Testis (tissue), 3 donors: ENCODE measurements around the gene PLEKHM1. TPM values are rescaled to one million over a fixed set of nuclear protein-coding genes. Genes with fewer than 3 reads are reported as not detected.

Source experiments
- DNase-seq: peaks from one replicate; pipeline ENCODE4 v3.0.0-alpha.2; 2019
- H3K27ac ChIP-seq, 2 donors: fragments of 200-600 bp; sonication (generic); one replicate each; pipeline ENCODE4 v1.5.1; 2019
- H3K27me3 ChIP-seq: fragments of 200-600 bp; sonication (generic); one replicate; pipeline ENCODE4 v1.5.1; 2019
- H3K36me3 ChIP-seq: fragments of 200-600 bp; sonication (generic); one replicate; pipeline ENCODE4 v1.5.1; 2017; ENCODE audit warnings: low read depth; ENCODE audit errors: missing control alignments
- H3K4me1 ChIP-seq: fragments of 200-600 bp; sonication (generic); one replicate; pipeline ENCODE4 v1.5.1; 2019
- H3K4me3 ChIP-seq, 2 donors: fragments of 200-600 bp; sonication (generic); one replicate each; pipeline ENCODE4 v1.5.1; 2017 to 2019
- H3K9me3 ChIP-seq: fragments of 200-600 bp; sonication (generic); one replicate; pipeline ENCODE4 v1.5.1; 2017
- POLR2A ChIP-seq: fragments of 450-650 bp; IDR thresholded peaks from one replicate; pipeline ENCODE4 v1.6.1; 2017; ENCODE audit warnings: antibody characterized with exemption, mild to moderate bottlenecking, moderate library complexity
- WGBS, 2 donors: methylation state at CpG; one replicate each; pipeline ENCODE4 v1.1.5; 2018; 5-methylcytosine and 5-hydroxymethylcytosine counted together
- intact Hi-C: fragments of 100-400 bp; cut with DNase I; formaldehyde crosslinking; loops from one replicate; pipeline ENCODE4 v1.15.1; 2023; ENCODE audit warnings: low total_unique reads
- polyA plus RNA-seq: library from polyadenylated mRNA; stranded (reverse); fragments of 350-450 nt; fragmentation: Illumina TruSeq; extraction: RNeasy Lipid Tissue Mini Kit (QIAGEN cat#74804); gene quantifications from one replicate; pipeline ENCODE4 v1.2.3, GENCODE V29; 2014; ENCODE audit warnings: low read depth, low replicate concordance; ENCODE audit not compliant: insufficient read depth
- total RNA-seq, 2 donors: library from RNA; depleted of rRNA; stranded (reverse); fragments of >200 nt; gene quantifications; one replicate each; pipeline ENCODE4 v1.2.3, GENCODE V29; 2016
- TF ChIP-seq, protein P1 (sequence below), 3 experiments: fragments of 450-650 bp in 2 of 3; fragments of 200-600 bp in 1 of 3; sonication (generic) in 1 of 3; IDR thresholded peaks; one replicate each; pipeline ENCODE4 v1.5.1; 2016 to 2019; ENCODE audit warnings: antibody characterized with exemption in 3 of 3, mild to moderate bottlenecking in 2 of 3, moderate library complexity in 1 of 3

The PLEKHM1 gene
- total and polyA plus RNA-seq, 3 donors from 2014 or later = 17.8 to 39.1 (median 31.8) TPM

DNA sequence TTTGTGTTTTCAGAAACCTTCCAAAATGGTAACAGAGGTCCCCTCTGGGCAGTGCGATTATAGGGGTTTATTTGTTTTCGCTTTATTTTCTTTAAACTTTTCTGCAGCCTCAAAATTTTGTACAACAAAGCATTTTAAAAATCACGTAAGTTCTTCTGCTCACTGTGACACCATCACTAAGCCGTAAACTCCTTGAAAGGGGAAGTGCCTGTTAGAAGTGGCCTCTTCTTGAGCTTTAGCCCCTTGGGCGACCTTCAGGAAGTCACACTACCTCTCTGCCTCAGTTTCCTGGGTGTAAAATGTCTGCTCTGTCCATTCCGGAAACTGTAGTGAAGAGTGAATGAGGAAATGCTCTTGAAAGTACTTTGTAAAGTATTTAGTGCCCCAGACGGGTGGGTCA, 84.4 kb downstream of the PLEKHM1 start:
- Histone ChIP-seq H3K36me3 (no peaks in the 10 kb centered on the region), H3K27me3 (no peaks in the 10 kb centered on the region), H3K4me1 (no peaks in the 10 kb centered on the region), H3K27ac (no peak overlapping the region), H3K9me3 (no peaks in the 10 kb centered on the region), H3K4me3 (peak overlapping the region; percentile 31 to 35)
- intact Hi-C loops = no loop called here
- 46 to 74% methylated on average over 7 of the region's 7 CpGs for WGBS, 2 donors
- DNase-seq = no peak
- TF ChIP-seq, protein P1, sequence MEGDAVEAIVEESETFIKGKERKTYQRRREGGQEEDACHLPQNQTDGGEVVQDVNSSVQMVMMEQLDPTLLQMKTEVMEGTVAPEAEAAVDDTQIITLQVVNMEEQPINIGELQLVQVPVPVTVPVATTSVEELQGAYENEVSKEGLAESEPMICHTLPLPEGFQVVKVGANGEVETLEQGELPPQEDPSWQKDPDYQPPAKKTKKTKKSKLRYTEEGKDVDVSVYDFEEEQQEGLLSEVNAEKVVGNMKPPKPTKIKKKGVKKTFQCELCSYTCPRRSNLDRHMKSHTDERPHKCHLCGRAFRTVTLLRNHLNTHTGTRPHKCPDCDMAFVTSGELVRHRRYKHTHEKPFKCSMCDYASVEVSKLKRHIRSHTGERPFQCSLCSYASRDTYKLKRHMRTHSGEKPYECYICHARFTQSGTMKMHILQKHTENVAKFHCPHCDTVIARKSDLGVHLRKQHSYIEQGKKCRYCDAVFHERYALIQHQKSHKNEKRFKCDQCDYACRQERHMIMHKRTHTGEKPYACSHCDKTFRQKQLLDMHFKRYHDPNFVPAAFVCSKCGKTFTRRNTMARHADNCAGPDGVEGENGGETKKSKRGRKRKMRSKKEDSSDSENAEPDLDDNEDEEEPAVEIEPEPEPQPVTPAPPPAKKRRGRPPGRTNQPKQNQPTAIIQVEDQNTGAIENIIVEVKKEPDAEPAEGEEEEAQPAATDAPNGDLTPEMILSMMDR (IDR thresholded peaks at IDR 0.05) = no peak
- no peak for TF ChIP-seq POLR2A

DNA sequence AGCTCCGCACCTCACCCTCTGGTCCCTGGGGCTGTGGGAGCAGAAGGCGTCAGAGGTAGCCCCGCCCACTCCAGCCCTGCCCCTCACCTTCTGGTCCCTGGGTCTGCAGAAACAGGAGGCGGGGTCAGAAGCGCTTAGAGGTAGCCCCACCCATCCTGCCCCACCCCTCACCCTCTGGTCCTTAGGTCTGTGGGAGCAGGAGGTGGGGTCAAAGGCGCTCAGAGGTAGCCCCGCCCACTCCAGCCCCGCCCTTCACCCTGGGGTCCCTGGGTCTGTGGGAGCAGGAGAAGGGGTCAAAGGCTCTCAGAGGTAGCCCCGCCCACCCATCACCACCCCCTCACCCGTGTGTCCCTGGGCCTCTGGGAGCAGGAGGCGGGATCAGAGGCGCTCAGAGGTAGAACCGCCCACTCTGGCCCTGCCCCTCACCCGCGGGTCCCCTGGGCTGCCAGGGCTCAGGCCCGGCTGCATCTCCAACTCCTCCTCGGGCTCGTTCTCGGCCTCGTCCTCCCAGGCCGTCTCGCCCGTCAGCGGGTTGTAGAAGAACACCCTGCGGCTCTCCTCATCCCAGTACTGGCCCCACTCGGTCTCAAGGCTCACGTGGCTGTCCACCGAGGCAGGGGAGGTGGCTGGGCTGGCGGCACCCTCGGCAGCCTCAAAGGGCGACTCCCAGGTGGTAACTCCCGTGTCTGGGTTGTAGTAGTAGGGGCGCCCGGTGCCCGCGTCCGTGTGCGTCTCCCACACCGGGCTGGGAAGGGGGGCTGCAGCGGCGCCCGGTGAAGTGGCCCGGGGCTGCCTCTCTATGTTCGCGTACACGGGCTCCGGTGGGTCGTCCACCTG, 85.1 kb downstream of the PLEKHM1 start:
- Histone ChIP-seq H3K4me1 (no peaks in the 10 kb centered on the region), H3K27ac (no peak overlapping the region), H3K9me3 (no peaks in the 10 kb centered on the region), H3K27me3 (no peaks in the 10 kb centered on the region), H3K4me3 (peak overlapping the region; percentile 31 to 35), H3K36me3 (no peaks in the 10 kb centered on the region)
- WGBS, 2 donors = 24 to 30% methylated on average over 31 to 44 of the region's 48 CpGs
- TF ChIP-seq, protein P1 (IDR thresholded peaks at IDR 0.05) = no peak
- TF ChIP-seq POLR2A = no peak
- DNase-seq = peak; percentile 37
- intact Hi-C loops = no loop called here

DNA sequence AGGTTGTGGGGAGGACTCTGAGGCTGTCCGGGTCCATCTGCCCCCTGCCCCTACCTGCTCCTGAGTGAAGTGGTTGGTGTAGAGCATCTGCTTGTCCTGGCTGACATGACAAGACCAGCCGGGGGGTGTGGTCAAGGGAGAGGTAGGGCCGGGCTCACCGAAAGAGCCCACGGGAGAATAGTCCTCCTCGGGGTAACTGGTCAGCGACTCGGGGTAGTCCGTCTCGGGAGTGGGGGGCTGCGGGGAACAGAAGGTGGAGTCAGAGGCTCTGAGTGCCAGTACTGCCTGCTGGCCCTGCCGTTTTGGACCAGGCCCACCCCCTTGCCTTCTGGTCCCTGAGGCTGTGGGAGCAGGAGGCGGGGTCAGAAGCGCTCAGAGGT, 85.7 kb downstream of the PLEKHM1 start:
- Histone ChIP-seq H3K27me3 (no peaks in the 10 kb centered on the region), H3K36me3 (no peaks in the 10 kb centered on the region), H3K27ac (no peak overlapping the region), H3K9me3 (no peaks in the 10 kb centered on the region), H3K4me3 (peak overlapping the region; percentile 31 to 35), H3K4me1 (no peaks in the 10 kb centered on the region)
- no peak for DNase-seq
- WGBS, 2 donors = 61 to 77% methylated on average over 11 to 14 of the region's 14 CpGs
- intact Hi-C loops = no loop called here
- TF ChIP-seq POLR2A = no peak
- TF ChIP-seq, protein P1 (IDR thresholded peaks at IDR 0.05) = no peak

DNA sequence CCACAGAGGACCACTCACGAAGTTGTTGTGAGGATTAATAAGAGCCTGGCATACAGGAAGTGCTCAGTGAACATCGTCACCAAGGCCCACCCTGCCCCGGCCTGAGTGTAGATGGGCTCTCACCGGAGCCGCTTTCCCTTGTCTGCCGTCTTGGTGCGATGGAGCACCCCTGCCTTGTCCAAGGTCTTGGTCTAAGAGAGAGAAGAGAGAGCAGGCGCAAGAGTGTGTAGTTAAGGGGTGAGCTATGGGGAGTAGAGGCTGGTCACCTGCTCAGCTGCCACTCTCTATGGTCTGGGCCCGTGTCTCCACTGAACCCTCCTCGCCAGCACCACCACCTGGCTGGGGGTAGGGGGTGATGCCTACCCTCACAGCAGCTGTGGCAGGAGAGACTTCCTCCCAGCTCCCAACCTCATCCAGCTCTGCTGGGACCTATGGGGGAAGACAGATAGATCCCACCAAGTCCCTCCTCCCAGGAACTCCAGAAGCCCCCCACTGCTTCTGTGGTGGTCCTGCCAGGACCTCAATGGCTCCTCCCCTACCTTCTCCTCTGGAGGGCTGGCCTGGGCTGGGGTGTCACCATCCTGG, 86.5 kb downstream of the PLEKHM1 start:
- TF ChIP-seq, protein P1 (IDR thresholded peaks at IDR 0.05) = no peak
- no peak for TF ChIP-seq POLR2A
- DNase-seq = no peak
- no peaks in the 10 kb centered on the region for H3K4me1 ChIP-seq
- H3K27ac ChIP-seq = no peak overlapping the region
- H3K27me3 ChIP-seq = no peaks in the 10 kb centered on the region
- H3K9me3 ChIP-seq = no peaks in the 10 kb centered on the region
- no peak overlapping the region for H3K4me3 ChIP-seq
- H3K36me3 ChIP-seq = no peaks in the 10 kb centered on the region
- intact Hi-C loops = no loop called here
- WGBS, 2 donors = 97 to 100% methylated on average over 10 of the region's 10 CpGs
